T-cell (primary cell): Measurements from ENCODE around the gene EEF1E1. TPM values are rescaled to one million over a fixed set of nuclear protein-coding genes. Genes with fewer than 3 reads are reported as not detected.

Experiments used
- ATAC-seq, 4 experiments: fragments of 200-7000 bp in 3 of 4; fragments of 150-1000 bp in 1 of 4; cut with Tn5 transposase; replicated peaks in 1 of 4; 1 replicate in 3 of 4; 2 replicates in 1 of 4; pipeline ENCODE4 v1.10.0; 2021; ENCODE audit warnings: moderate library complexity in 3 of 4, mild to moderate bottlenecking in 2 of 4, moderate number of reproducible peaks in 1 of 4
- CTCF ChIA-PET, 2 donors: fragments of 300-600 bp; sonication (Branson Sonifier 250); formaldehyde crosslinking; loops; one replicate each; lab custom pipeline; 2022; ENCODE audit warnings: antibody characterized with exemption in 2 of 2; lab: Charles Lee
- POLR2A ChIA-PET, 2 donors: fragments of 300-600 bp; sonication (Branson Sonifier 250); formaldehyde crosslinking; loops; one replicate each; lab custom pipeline; 2022; ENCODE audit warnings: antibody characterized with exemption in 2 of 2; lab: Charles Lee
- DNase-seq, 35 experiments: peaks; one replicate each; pipeline versions ENCODE4 v3.0.0 to v3.0.0-alpha.2; 2013 to 2023
- H3K27ac ChIP-seq: one replicate; pipeline ENCODE4 v1.5.1; 2013; ENCODE audit warnings: low read length
- H3K27me3 ChIP-seq, 2 experiments: replicated peaks in 1 of 2; 1 replicate in 1 of 2; 2 replicates in 1 of 2; pipeline versions ENCODE4 v1.6.1 to v1.7.0; 2013; ENCODE audit warnings: low read length in 1 of 2, mixed read lengths in 1 of 2; ENCODE audit not compliant: control insufficient read depth in 2 of 2, insufficient read depth in 2 of 2; ENCODE audit errors: extremely low read depth in 1 of 2
- H3K36me3 ChIP-seq, 2 donors: 1 replicate in 1 of 2; 2 replicates in 1 of 2; pipeline versions ENCODE4 v1.6.1 to v1.7.0; 2013; ENCODE audit warnings: low read length in 1 of 2; ENCODE audit not compliant: control insufficient read depth in 2 of 2, insufficient read depth in 1 of 2; ENCODE audit errors: extremely low read depth in 1 of 2
- H3K4me1 ChIP-seq, 2 experiments: 1 replicate in 1 of 2; 2 replicates in 1 of 2; pipeline versions ENCODE4 v1.6.1 to v1.7.0; 2013; ENCODE audit warnings: low read length in 2 of 2, mixed read lengths in 1 of 2; ENCODE audit not compliant: insufficient read depth in 2 of 2, control insufficient read depth in 1 of 2; ENCODE audit errors: extremely low read depth in 1 of 2
- H3K4me3 ChIP-seq, 2 donors: 1 replicate in 1 of 2; 2 replicates in 1 of 2; pipeline versions ENCODE4 v1.5.1 to v1.7.0; 2013; ENCODE audit warnings: mild to moderate bottlenecking in 2 of 2, low read length in 1 of 2, moderate library complexity in 1 of 2; ENCODE audit not compliant: control insufficient read depth in 1 of 2; ENCODE audit errors: extremely low read depth in 1 of 2
- H3K9me3 ChIP-seq: 2 replicates; pipeline ENCODE4 v1.7.0; 2013
- H3K27ac Mint-ChIP-seq, 2 donors: one replicate each; pipeline ENCODE4 v1.8.0; 2020 to 2021; ENCODE audit warnings: mild to moderate bottlenecking in 2 of 2, mixed read lengths in 2 of 2
- H3K27me3 Mint-ChIP-seq, 2 donors: one replicate each; pipeline ENCODE4 v1.8.0; 2021 to 2022; ENCODE audit warnings: mixed read lengths in 2 of 2
- H3K36me3 Mint-ChIP-seq: one replicate; pipeline ENCODE4 v1.8.0; 2021; ENCODE audit warnings: mixed read lengths
- H3K4me1 Mint-ChIP-seq, 3 donors: one replicate each; pipeline ENCODE4 v1.8.0; 2020 to 2022; ENCODE audit warnings: mixed read lengths in 3 of 3, mild to moderate bottlenecking in 1 of 3
- H3K4me3 Mint-ChIP-seq, 3 donors: one replicate each; pipeline ENCODE4 v1.8.0; 2020 to 2022; ENCODE audit warnings: mild to moderate bottlenecking in 3 of 3, mixed read lengths in 3 of 3, moderate library complexity in 3 of 3
- H3K9me3 Mint-ChIP-seq, 3 donors: one replicate each; pipeline ENCODE4 v1.8.0; 2020 to 2022; ENCODE audit warnings: mixed read lengths in 3 of 3
- WGBS: methylation state at CpG from one replicate; pipeline ENCODE4 v1.1.5; 2013; ENCODE audit warnings: missing lambda C conversion rate; ENCODE audit not compliant: insufficient coverage; 5-methylcytosine and 5-hydroxymethylcytosine counted together
- total RNA-seq, 35 experiments: library from RNA in 6 of 35; stranded (reverse) in 6 of 35; fragments of 120-200 nt in 1 of 35; gene quantifications; one replicate each; pipeline versions ENCODE4 v1.2.1 to v1.2.4 and lab custom pipeline; 2013 to 2026

The EEF1E1 gene
- total RNA-seq, 5 donors from 2014 or later (not counting 1 experiment from before 2014, with no cell fraction given) = 11.7 to 21.9 (median 19.7) TPM

- CTCF ChIA-PET = no interaction called here
- WGBS = 88% methylated on average over 1 of the region's 4 CpGs
These were observed 33.2 kb downstream of the EEF1E1 start for GRCh38 chr6:8069151-8069550.

GRCh38 chr6:8066108-8066507 is 36.2 kb downstream of the EEF1E1 start:
- Mint-ChIP-seq H3K4me1 (peaks cover 25 to 28% (median 26%) of the 10 kb centered on the region in 3 donors), H3K27me3 (no peaks in the 10 kb centered on the region), H3K4me3 (peak overlapping the region in 1 of 3 donors; percentile 86), H3K27ac (no peak overlapping the region), H3K9me3 (no peaks in the 10 kb centered on the region), H3K36me3 (no peaks in the 10 kb centered on the region)
- CTCF ChIA-PET = interaction anchor here (0.6 to 4.0 kb wide), 2 partner anchors 36 to 152 kb away, joined by 3 to 33 read pairs; partner anchors contain the start of gene EEF1E1 (in 1 of the 2)
- Histone ChIP-seq H3K4me3 (no peak overlapping the region), H3K27me3 (no peaks in the 10 kb centered on the region), H3K36me3 (peaks cover 0 to 11% of the 10 kb centered on the region in 2 donors), H3K9me3 (no peaks in the 10 kb centered on the region), H3K27ac (no peak overlapping the region), H3K4me1 (peaks cover 3 to 20% of the 10 kb centered on the region in 2 experiments)
- ATAC-seq = no peak
- POLR2A ChIA-PET = no interaction called here
- DNase-seq = no peak
- 100% methylated on average over 1 of the region's 4 CpGs for WGBS

More at GRCh38 chr6:8069151-8069550, 33.2 kb downstream of the EEF1E1 start:
- Histone ChIP-seq H3K4me1 (peaks cover 3 to 15% of the 10 kb centered on the region in 2 experiments), H3K36me3 (no peaks in the 10 kb centered on the region), H3K9me3 (no peaks in the 10 kb centered on the region), H3K4me3 (no peak overlapping the region), H3K27me3 (no peaks in the 10 kb centered on the region), H3K27ac (no peak overlapping the region)
- Mint-ChIP-seq H3K4me3 (no peak overlapping the region), H3K36me3 (no peaks in the 10 kb centered on the region), H3K4me1 (peaks cover 14 to 16% (median 15%) of the 10 kb centered on the region in 3 donors), H3K27ac (no peak overlapping the region), H3K9me3 (no peaks in the 10 kb centered on the region), H3K27me3 (no peaks in the 10 kb centered on the region)
- POLR2A ChIA-PET = no interaction called here
- DNase-seq (no peak), ATAC-seq (no peak)

- DNase-seq (peak in 1 of 35 experiments; percentile 3), ATAC-seq (no peak)
- Mint-ChIP-seq H3K4me3 (peak overlapping the region in 1 of 3 donors; percentile 86), H3K9me3 (no peaks in the 10 kb centered on the region), H3K36me3 (peaks cover under 1% of the 10 kb centered on the region), H3K4me1 (peaks cover 25 to 28% (median 26%) of the 10 kb centered on the region in 3 donors), H3K27me3 (no peaks in the 10 kb centered on the region), H3K27ac (peak overlapping the region; percentile 92 to 94)
- POLR2A ChIA-PET = interaction anchor here (0.6 to 2.4 kb wide), 2 partner anchors 18 to 37 kb away, joined by 3 to 21 read pairs; partner anchors contain the start of gene EEF1E1 (in 1 of the 2)
- CTCF ChIA-PET = interaction anchor here (0.6 to 4.0 kb wide), 3 partner anchors 37 to 152 kb away, joined by 3 to 33 read pairs (median 3); partner anchors contain the start of gene EEF1E1 (in 1 of the 2)
- WGBS = 31% methylated on average over 2 of the region's 4 CpGs
- H3K4me1 ChIP-seq = peaks cover 3 to 20% of the 10 kb centered on the region in 2 experiments
- no peak overlapping the region for H3K4me3 ChIP-seq
- no peaks in the 10 kb centered on the region for H3K27me3 ChIP-seq
- no peaks in the 10 kb centered on the region for H3K9me3 ChIP-seq
- H3K27ac ChIP-seq = peak overlapping the region; percentile 84
- peaks cover 0 to 11% of the 10 kb centered on the region in 2 donors for H3K36me3 ChIP-seq
These were observed 36.8 kb downstream of the EEF1E1 start for GRCh38 chr6:8065519-8065911.

- Mint-ChIP-seq H3K27me3 (no peaks in the 10 kb centered on the region), H3K4me3 (peak overlapping the region; percentile 86 to 96 (median 93)), H3K9me3 (no peaks in the 10 kb centered on the region), H3K36me3 (peaks cover 6% of the 10 kb centered on the region), H3K4me1 (peaks cover 29 to 34% (median 30%) of the 10 kb centered on the region in 3 donors), H3K27ac (peak overlapping the region; percentile 92 to 94)
- ChIA-PET CTCF (interaction anchor here (0.6 to 4.0 kb wide), 4 partner anchors 37 to 197 kb away, joined by 3 to 33 read pairs (median 4); partner anchors contain the start of gene EEF1E1 (in 2 of the 2)), POLR2A (interaction anchor here (0.6 to 2.4 kb wide), 6 partner anchors 8 to 680 kb away, joined by 3 to 21 read pairs (median 3); partner anchors contain the start of gene EEF1E1 (in 1 of the 2))
- Histone ChIP-seq H3K27ac (peak overlapping the region; percentile 84), H3K4me1 (peaks cover 3 to 20% of the 10 kb centered on the region in 2 experiments), H3K9me3 (no peaks in the 10 kb centered on the region), H3K36me3 (peaks cover 0 to 16% of the 10 kb centered on the region in 2 donors), H3K4me3 (peak overlapping the region; percentile 20 to 93), H3K27me3 (no peaks in the 10 kb centered on the region)
- WGBS = no CpG with 5 or more reads among the region's 7 CpGs
- DNase-seq (peak in 1 of 35 experiments; percentile 8), ATAC-seq (no peak)
These were observed 37.5 kb downstream of the EEF1E1 start for GRCh38 chr6:8064638-8065518.

GRCh38 chr6:8063761-8064637 is 38.3 kb downstream of the EEF1E1 start, which contains the start of gene BLOC1S5:
TSS of gene BLOC1S5 (minus strand) at chr6:8064389. CDS start at chr6:8064376, 13 bp downstream.
- 0% methylated on average over 37 of the region's 64 CpGs for WGBS
- Mint-ChIP-seq H3K4me1 (peaks cover 29 to 39% (median 32%) of the 10 kb centered on the region in 3 donors), H3K36me3 (peaks cover 7% of the 10 kb centered on the region), H3K27me3 (no peaks in the 10 kb centered on the region), H3K9me3 (no peaks in the 10 kb centered on the region), H3K4me3 (peak within 1 kb of the TSS; percentile 86 to 96 (median 93)), H3K27ac (peak within 1 kb of the TSS; percentile 92 to 94)
- ChIA-PET CTCF (interaction anchor here (0.6 to 4.0 kb wide), 3 partner anchors 38 to 196 kb away, joined by 4 to 33 read pairs (median 4); partner anchors contain the start of gene EEF1E1 (in 2 of the 2)), POLR2A (interaction anchor here (0.6 to 2.4 kb wide), 5 partner anchors 9 to 679 kb away, joined by 3 to 21 read pairs (median 3); partner anchors contain the start of gene EEF1E1 (in 1 of the 2))
- ATAC-seq (peak; percentile 94 to 96 (median 95)), DNase-seq (peak; percentile 87 to 98 (median 96))
- Histone ChIP-seq H3K4me3 (peak within 1 kb of the TSS; percentile 87 to 93), H3K27ac (peak within 1 kb of the TSS; percentile 84), H3K36me3 (peaks cover 0 to 21% of the 10 kb centered on the region in 2 donors), H3K4me1 (peaks cover 3 to 20% of the 10 kb centered on the region in 2 experiments), H3K9me3 (no peaks in the 10 kb centered on the region), H3K27me3 (no peaks in the 10 kb centered on the region)
